ENCODE measurements around the gene SLC9A8. TPM values are rescaled to one million over a fixed set of nuclear protein-coding genes. Genes with fewer than 3 reads are reported as not detected.
A peak's percentile ranks its signal among the peaks of the same experiment; 100 is the strongest.
"Not testable (repeated sequence)": the region's sequence is repeated elsewhere in the genome, so short reads cannot be mapped to it uniquely, and the experiment has no call there.

The SLC9A8 gene
- total RNA-seq, 3 donors from 2014 or later = 15.9 to 26.9 (median 16.3) TPM

DNA sequence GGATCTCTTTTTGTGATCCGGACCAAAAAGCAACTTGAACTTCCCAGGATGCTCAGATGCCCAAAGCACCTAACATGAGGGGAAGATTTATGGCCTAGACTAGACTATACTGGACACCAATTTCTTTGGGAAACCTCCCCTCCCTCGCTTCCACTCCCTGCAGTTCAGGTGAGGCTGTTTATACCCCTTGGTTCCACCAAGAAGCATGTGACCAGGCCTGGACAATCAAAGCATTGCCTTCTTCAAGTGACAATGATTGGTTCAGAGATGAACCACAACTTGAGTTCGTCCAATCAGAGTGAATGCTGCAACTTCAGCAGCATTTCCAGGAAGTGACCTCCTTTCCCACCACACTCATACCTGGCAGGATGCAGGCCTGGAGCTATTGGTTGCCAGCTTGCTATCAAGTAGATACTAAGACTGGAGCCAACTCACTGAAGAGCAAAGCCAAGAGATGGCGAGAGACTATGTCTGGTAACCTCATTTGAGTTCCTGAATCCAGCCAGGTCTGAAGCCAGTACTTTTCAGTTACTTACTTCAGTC is 45.6 kb upstream of the SLC9A8 start:
- Histone ChIP-seq H3K4me1 (ENCODE audit: low read depth) (peaks cover 9% of the 10 kb centered on the region), H3K4me3 (no peak overlapping the region), H3K36me3 (ENCODE audit: low read depth) (no peaks in the 10 kb centered on the region), H3K9me3 (no peaks in the 10 kb centered on the region)
- intact Hi-C loops (cut with DNase I, micrococcal nuclease) = no loop called here
- DNase-seq (no peak), ATAC-seq (no peak)
- TF ChIP-seq CTCF (IDR thresholded peaks at IDR 0.05) = no peak

GRCh38 chr20:49768204-49769047 is 44.2 kb upstream of the SLC9A8 start:
- intact Hi-C loops (cut with DNase I, micrococcal nuclease) = no loop called here
- Histone ChIP-seq H3K9me3 (no peaks in the 10 kb centered on the region), H3K4me3 (no peak overlapping the region), H3K4me1 (ENCODE audit: low read depth) (peaks cover 9% of the 10 kb centered on the region), H3K36me3 (ENCODE audit: low read depth) (no peaks in the 10 kb centered on the region)
- no peak for TF ChIP-seq CTCF (IDR thresholded peaks at IDR 0.05)
- ATAC-seq (peak; percentile 70), DNase-seq (no peak)

DNA sequence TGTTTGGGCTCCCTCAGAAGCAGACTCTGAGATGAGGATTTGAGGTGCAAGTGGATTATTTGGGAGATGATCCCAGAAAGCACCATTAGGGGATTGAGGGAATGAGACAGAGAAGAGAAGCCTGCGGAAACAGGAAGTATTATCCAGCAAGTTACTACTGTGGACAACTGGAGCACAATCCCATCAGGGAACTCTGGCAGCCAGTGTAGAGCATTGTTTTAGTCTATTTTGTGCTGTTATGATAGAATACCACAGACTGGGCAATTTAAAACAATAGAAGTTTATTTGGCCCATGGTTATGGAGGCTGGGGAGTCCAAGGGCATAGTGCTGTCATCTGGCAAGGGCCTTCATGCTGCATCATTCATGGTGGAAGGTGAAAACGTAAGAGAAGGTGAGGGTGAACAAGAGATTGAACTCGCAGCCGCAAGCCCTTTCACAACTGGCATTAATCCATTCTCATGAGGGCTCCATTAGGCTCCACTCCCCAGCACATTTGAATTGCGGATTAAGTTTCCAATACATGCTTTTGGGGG is 43.5 kb upstream of the SLC9A8 start:
- no peaks in the 10 kb centered on the region for H3K9me3 ChIP-seq
- DNase-seq = no peak
- H3K4me1 ChIP-seq (ENCODE audit: low read depth) = peaks cover 9% of the 10 kb centered on the region
- H3K4me3 ChIP-seq = no peak overlapping the region
- no peaks in the 10 kb centered on the region for H3K36me3 ChIP-seq (ENCODE audit: low read depth)
- ATAC-seq = no peak
- intact Hi-C loops (cut with DNase I, micrococcal nuclease) = no loop called here
- no peak for TF ChIP-seq CTCF (IDR thresholded peaks at IDR 0.05)

DNA sequence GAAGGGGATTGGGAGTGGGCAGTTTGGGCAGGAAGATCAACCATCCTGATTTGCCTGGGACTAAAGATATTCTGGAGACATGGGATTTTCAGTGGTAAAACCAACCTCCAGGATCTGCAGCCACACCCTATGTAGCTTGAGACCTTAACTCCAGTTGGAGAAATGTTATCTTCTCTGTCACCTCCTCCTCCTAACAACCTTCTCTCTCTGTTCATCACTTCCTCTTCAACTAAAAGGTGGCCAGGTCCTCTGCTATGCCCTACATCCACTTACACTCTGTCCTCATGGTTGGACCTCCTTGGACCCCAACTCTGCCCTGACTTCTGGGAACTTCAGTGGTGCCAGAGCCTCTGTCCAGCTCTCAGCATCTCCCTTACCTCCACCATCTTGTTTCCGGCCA is 42.0 kb upstream of the SLC9A8 start:
- peaks cover 14% of the 10 kb centered on the region for H3K4me1 ChIP-seq (ENCODE audit: low read depth)
- TF ChIP-seq CTCF (IDR thresholded peaks at IDR 0.05) = no peak
- no peaks in the 10 kb centered on the region for H3K36me3 ChIP-seq (ENCODE audit: low read depth)
- H3K9me3 ChIP-seq = no peaks in the 10 kb centered on the region
- intact Hi-C loops (cut with DNase I, micrococcal nuclease) = no loop called here
- no peak overlapping the region for H3K4me3 ChIP-seq
- ATAC-seq (no peak), DNase-seq (no peak)

GRCh38 chr20:49774213-49774612 is 38.4 kb upstream of the SLC9A8 start:
- DNase-seq; H3K4me3 ChIP-seq; H3K36me3 ChIP-seq (ENCODE audit: low read depth); ATAC-seq; intact Hi-C loops (cut with DNase I, micrococcal nuclease); H3K9me3 ChIP-seq: not testable (repeated sequence)
- H3K4me1 ChIP-seq (ENCODE audit: low read depth) = peaks cover 16% of the 10 kb centered on the region

DNA sequence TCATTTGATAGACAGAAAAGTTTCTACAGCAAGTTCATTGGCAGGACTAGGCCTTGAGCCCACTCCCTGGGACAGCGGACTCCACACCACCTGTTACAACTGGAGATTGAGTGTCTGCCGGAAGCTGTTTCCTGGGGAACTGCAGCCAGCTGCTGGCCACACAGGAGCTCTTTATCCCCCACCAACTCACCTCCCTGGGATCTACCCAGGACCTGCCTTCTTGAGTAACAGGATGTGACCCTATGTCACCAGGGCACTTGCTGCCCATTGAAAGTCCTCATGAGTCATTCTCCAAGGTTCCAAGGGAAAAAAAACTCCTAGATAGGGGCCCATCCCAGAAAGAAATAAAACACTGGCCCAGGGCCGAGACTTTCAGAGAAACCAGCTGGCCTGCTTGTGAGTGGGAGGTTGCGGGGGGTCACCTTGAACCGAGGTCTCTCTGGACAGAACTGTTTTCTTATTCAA is 37.4 kb upstream of the SLC9A8 start:
- Histone ChIP-seq H3K9me3 (no peaks in the 10 kb centered on the region), H3K4me3 (no peak overlapping the region), H3K4me1 (ENCODE audit: low read depth) (peaks cover 16% of the 10 kb centered on the region), H3K36me3 (ENCODE audit: low read depth) (no peaks in the 10 kb centered on the region)
- intact Hi-C loops (cut with DNase I, micrococcal nuclease) = no loop called here
- ATAC-seq (peak; percentile 81), DNase-seq (peak; percentile 60 to 79 (median 62))
- no peak for TF ChIP-seq CTCF (IDR thresholded peaks at IDR 0.05)
